Embryonic facial prominence (tissue), 1 donor: ENCODE results near the gene ADD1.
"Not testable (repeated sequence)": the region's sequence is repeated elsewhere in the genome, so short reads cannot be mapped to it uniquely, and the experiment has no call there.

Experiments used
- DNase-seq: peaks from one replicate; pipeline ENCODE4 v3.0.0-alpha.2; 2016; ENCODE audit errors: extremely low spot score

The ADD1 gene

DNA sequence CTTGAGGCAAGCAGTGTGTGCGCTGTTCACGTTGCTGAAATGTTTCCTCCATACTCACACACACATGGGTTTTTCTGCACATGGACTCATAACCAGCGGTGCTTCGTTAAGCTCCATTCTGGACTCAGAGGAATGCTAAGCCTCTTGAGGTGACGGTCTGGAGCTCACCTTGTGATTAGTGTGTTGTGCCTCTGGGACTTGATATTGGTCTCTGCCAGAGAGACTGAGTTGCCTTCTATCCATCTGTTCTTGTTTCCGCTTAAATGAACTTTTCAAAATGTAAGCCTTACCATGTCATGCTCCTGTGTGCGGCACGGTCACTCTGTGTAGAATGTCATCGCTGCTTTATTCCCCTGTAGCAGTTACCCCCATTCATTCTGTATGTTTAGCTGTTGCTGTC is 42.5 kb downstream of the ADD1 start:
- DNase-seq, result no peak

DNA sequence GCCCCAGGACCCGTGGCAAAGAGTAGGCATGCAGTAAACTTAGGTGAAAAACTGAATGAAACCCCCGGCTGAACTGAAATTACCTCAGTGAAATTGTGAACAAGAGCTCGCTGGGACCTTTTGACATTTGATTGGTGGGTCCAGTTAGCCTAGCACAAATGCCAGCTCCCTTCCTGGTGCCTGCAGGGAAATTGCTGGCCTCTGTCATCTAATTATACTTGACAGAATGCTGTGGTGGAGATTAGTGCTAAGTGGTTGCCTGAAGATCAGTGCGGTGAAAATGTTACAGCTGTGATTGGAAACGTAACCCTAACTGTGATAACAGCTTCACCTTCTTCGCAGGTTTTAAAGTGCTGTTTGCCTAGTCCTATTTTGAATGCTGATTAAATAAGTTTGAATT is 43.0 kb downstream of the ADD1 start:
- no peak for DNase-seq

DNA sequence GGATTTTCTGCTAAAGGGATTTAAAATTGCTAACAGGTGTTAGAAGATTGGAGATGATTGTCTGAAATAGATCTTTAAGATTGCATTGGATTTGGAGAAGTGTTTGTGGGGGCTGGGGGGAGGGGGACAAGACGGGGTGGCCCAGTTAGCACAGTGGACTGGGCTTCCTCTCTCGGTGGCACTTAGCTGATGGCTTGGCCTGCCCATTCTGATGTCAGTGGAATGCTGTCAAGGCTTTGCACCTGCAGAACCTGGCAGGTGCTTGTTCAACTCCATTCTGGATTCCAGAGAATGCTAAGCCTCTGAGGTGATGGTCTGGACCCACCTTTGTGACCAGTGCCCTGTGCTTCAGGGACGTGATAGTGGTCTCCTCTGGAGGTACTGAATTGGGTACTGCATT is 43.7 kb downstream of the ADD1 start:
- no peak for DNase-seq

DNA sequence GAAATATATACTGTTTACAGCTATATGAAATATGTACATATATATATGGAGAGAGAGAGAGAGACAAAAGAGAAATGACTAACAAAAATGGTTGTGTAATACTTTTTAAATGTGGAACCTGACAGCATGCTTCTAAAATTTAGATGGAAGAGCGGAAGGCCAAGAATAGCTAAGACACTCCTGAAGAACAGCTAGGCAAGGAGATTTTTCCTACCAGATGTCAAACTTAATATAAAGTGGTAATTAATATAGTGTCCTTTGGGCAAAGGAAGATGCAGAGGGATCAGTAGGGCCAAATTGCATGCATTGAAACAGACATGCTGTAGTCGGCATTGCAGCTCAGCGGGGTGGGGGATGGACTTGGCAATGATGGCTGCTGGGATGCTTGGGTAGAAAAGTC is 45.2 kb downstream of the ADD1 start:
- DNase-seq, result no peak

DNA sequence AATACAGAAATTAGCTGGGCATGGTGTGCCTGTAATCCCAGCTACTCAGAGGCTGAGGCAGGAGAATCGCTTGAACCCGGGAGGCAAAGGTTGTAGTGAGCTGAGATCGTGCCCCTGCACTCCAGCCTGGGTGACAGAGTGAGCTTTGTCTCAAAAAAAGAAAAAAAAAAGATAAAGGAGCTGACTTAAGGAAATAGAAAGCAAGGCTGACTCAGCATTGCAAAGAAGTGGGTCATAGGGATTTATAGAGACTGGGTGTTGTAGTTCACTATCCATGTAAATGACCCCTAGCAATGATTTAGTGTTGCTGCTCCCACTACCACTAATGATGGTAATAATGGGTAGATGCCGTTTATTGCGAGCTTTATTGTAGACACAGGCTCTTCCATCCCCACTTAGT is 47.6 kb downstream of the ADD1 start:
- DNase-seq, result no peak

DNA sequence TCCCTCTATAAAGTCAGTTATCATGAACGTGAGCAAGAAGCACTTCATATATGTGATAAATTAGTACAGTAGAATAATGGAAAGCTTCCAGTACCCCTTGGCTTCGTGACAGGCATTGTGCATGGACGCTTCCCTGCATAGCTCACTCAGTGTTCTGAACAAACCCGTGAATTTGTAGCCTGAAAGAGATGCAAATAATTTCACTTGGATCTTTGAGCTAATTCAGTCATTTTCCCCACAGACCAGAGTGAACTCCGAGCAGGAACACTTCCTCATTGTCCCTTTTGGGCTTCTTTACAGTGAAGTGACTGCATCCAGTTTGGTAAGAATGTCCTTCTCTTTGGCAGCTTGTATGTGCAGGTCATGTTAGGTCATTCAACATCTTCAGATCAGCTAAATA is 50.1 kb downstream of the ADD1 start:
- no peak for DNase-seq

DNA sequence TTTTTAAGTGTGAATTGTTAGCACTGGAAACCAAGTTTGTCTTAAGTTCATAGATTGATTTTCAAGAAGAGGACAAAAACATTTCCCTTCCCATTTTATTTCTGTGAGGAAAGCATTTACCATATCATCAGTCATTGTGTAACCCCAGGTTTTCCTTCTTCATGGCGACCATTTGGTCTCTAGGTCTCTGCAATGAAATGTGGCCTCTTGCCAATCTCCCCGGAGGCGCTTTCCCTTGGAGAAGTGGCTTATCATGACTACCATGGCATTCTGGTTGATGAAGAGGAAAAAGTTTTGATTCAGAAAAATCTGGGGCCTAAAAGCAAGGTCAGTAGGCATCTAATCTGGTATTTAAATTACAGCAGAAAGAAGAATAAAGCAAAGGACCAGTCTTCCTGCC is 54.4 kb downstream of the ADD1 start:
- DNase-seq, result no peak

DNA sequence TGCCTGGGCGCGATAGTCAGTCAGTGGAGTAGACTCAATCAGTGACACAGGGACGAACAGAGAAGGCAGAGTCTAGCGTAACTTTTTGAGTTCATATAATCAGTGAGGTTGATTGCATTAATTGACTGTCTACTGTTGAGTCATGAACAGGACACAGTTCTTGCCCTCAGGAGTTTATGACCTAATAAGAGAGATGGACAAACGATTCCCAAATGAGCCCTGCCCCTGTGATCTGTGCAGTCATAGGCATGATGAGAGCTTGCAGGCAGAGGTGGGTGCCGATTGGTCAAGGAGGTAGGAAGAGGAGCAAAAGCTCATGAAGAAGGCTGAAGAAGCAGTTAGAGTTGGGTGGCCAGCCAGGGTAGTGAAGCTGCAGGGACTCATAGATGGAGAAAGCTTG is 57.1 kb downstream of the ADD1 start:
- no peak for DNase-seq

DNA sequence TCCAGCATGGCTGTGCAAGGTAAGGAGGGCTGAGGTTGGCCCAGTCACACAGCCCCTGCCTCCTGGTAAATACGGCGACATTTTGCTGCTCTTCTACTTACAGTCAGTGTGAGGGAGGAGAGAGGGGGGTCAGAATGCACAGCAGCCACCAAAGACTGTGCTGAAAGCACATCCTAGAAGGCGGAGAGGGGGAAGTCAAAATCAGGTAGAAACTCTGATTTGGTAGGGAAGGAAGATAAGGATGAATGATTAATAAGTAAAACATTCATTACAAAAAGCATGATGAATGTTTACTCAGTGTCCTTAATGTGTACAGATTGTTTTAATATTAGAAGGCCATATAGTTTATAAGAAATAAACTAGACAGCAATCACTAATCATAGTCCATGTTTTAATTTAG is 57.5 kb downstream of the ADD1 start:
- no peak for DNase-seq

DNA sequence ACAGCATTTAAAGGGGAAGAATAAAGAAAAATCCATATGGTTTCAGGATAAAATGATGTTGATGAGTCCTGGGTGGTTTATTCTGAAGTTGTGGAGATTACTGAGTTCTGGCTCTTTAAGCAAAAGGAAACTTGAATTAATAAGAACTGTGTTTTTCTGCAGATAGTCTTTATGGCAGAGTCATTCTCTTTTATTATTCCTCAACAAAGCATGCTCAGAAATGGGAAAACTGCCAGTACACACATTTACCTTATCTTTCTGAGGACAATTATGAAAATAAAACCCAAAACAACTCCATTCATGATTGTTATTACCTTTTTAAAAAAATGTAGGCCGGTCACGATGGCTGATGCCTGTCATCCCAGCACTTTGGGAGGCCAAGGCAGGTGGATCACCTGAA is 58.5 kb downstream of the ADD1 start:
- no peak for DNase-seq

DNA sequence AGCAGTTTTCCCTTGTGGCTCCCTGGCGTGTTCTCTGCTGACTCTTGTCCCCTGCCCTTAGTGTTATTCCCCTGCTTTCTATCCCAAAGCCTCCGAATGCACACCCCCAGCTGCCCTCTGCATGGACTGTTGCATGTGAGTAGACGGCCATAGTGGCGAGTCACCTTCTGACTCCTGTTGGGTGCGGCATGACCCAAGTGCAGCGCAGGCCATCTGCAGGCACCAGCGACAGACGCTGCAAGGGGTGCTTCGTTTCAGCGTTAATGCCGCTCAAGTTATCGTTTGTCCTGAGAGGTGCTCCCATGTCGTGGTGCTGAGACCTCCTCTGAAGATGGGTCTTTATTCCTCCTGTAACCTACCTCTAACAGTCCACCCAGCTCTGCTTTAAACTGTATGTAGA is 61.9 kb downstream of the ADD1 start:
- DNase-seq, result no peak

DNA sequence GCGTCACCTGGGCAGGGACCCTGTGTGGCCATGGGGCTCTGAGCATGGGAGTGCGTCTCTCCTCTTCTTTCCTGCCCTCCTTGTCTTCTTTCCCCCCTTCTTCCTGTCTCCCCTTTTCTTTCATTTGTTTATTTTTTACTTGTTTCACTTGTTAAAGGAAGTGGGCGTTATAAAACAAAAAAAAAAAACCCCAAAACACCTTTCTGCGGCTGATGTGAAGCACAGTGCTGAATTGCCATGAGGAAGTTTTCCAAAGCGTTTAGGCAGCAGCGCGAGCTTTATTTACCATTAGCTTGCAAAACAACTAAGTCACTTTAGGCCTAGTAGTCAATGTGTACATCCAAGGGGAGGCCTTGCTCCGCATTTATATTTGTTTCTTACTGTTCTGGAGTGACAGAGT is 62.6 kb downstream of the ADD1 start:
- no peak for DNase-seq

DNA sequence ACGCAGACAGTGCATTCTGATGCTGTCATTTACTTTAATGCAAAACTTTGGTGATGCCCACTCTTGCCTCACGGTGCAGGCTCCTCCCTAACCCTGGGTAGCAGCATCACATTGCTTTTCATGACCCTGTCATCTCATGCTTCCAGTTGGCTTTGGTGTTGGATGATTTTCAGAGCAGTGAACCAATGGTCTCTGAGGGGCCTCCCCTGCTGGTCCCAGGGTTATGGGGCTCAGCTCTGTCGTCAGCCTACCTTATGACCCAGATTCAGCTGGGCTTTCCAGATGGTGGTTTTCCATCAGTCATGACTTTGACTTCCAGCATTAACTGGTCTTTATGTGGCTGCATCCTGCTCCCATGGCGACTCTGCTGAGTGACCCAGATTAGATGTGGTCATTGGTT is 63.6 kb downstream of the ADD1 start:
- no peak for DNase-seq

DNA sequence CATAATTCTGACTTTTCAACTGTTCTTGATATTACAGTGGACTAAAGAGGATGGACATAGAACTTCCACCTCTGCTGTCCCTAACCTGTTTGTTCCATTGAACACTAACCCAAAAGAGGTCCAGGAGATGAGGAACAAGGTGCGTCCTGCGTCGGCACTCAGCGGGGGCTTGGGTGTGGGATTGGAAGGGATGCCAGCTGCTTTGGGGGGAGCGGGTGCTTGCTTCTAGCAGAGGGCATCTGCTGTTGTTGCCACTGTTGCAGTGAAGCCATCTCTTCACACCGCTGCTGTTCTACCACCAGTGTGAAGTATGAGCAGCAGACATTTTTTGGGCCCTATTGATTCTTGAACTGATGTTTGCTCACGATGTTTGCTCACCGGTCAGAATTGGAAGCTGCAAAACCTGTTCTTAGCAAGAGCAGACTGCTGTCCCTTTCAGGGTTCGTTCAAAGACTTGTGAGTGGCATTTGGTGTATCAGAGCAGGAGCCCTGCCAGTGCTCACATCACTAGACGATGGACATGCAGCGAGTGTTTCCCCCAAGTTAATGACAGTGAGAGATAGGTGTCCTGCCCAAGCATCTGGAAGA is 64.2 kb downstream of the ADD1 start:
- DNase-seq, result no peak

DNA sequence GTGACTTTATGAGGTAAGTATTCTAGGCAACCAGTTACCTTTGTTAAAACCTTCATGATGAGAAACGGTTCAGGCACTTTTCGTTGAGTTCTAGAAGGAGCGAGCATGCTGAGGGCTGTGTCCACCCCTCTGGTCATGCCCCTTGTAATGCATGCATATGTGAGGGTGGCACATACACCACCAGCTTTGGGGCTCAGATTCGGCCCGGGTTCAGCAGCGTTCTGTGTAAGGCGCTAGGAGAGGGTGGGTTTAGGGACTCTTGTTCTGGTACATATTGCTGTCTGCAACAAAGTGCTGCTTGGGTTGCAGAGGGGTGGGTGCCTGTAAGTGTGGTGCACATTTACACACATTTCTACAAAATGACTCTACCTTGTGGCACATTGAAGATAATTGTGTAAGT is 65.0 kb downstream of the ADD1 start:
- no peak for DNase-seq

DNA sequence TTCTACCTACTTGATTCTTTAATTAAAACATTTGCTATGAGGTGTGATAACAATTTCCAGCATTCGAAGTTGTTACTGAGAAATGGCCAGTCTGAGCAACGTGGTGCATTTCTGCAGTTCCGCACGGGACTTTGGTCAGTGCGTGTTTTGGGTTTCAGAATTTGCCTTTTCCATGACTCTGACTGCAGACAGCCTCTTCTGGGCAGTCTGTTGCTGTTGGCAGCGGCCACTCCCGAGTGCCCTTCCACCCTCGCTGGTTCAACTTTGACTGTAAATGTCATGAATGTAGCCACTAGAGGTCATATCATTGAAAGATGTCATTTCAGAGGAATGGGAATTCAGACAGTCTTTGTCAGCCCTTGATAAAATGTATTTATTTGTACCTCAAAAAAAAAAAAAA is 65.9 kb downstream of the ADD1 start:
- no peak for DNase-seq

DNA sequence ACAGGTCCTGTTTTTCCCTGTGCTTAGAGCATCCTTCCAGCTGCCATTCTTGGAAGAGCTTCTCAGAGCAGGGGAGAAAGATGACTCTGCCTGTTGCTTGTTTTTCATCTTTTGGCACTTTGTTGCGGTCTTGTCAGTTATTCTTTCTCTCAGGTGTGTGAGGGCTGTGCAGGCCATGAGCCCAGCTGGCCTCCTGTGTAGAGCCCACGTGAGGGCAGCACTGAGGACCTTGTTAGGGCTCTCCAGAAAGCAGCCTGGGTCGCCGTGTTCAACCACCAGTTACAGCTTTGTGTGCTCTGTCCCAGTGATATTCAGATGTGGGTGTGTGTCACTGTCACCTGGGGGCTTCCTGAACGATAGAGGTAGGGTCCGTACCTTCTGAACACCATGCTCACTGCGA is 66.8 kb downstream of the ADD1 start:
- no peak for DNase-seq

DNA sequence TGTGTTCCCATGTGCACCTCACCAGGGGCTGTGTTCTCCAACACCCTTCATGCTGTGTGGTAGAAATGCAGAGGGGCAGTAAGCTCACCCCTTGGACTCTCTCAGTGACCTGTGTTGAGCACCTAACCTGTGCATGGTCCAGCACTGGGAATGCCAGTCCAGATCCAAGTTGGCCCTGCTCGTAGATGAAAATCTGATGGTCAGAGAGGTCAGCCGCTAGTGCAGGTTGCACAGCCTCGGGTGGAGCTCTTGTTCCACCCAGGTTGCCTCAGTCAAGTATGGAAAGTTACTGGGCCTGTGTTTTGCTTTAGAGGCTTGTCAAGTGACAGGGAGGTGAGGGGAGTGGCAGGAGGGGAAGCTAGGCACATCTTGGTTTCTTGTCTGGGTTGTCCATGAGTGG is 68.2 kb downstream of the ADD1 start:
- no peak for DNase-seq

DNA sequence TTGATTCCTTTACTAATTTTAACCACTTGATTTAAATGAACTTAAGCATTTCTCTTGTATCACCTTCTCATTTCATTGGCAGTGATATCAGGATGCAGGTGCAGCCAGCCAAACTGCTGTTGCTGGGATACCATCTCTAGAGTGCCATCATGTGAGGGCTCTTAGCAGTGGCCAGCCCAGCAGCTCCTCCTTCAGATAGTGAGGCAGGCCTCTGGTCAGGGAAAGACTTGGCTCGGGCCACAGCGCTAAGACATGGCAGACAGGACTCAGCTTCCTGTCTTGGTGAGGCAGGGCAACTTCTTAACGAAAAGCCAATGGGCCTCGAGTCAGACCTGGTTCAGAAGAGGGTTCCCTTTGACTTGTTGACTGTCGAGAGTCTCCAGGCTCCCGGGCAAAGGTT is 69.5 kb downstream of the ADD1 start:
- DNase-seq, result no peak

DNA sequence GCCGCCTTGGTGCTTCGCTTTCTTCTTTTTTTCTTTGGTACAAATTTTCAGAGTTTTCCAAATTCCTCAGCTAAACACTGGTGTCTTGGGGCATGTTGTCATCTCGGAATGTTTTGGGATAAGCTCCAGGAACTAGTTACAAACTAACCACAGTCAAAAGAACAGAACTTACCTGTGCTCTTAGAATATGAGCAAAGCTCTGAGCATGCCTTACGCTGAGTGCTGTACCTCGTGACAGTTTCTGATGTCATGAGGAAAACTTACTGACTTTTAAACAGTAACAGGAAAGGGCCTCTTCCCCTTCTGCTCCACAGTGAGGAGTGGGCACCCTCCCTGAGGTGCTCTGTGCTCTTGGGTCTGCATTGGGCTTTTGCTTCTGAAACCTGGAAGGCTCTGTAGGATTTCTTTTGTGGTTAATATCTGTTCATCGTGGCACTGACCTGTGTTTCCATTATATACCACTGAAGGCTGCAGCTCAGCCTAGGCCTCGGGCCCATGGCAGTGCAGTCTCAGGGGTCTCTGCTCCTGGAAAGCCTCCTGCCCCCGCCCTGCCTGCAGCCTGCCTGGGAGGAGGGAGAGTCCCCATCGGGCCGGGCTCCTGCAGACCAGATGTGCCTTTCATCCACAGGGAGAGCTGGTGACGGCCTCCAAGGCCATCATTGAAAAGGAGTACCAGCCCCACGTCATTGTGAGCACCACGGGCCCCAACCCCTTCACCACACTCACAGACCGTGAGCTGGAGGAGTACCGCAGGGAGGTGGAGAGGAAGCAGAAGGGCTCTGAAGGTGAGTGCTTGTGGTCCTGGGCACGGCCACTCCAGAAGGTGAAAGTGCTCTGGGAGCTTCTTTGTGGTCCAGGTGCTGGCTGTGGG is 70.8 kb downstream of the ADD1 start:
- DNase-seq, result no peak

DNA sequence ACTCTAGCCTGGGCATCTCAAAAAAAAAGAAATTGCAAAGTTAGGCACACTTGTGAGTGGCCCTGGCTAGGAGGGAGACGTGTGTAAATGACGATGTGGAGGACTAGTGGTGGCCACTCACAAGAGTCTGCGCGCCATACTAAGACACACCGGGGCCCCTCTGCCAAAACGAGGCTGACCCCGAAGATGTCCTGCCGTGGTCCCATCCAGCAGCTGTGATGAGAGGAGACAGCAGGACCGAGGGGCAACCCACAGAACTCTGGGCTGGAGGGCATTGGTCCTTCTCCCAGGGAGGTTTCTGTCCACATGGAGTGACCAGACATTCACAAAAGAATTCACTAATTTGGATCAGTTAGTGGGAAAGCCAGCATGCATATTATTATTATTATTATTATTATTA is 72.1 kb downstream of the ADD1 start:
- DNase-seq, result no peak

DNA sequence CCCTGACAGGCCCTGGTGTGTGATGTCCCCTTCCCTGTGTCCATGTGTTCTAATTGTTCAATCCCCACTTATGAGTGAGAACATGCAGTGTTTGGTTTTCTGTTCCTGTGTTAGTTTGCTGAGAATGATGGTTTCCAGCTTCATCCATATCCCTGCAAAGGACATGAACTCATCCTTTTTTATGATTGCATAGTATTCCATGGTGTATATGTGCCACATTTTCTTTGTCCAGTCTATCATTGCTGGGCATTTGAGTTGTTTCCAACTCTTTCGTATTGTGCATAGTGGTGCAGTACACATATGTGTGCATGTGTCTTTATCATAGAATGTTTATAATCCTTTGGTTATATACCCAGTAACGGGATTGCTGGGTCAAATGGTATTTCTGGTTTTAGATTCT is 73.1 kb downstream of the ADD1 start:
- DNase-seq, result not testable (repeated sequence)

DNA sequence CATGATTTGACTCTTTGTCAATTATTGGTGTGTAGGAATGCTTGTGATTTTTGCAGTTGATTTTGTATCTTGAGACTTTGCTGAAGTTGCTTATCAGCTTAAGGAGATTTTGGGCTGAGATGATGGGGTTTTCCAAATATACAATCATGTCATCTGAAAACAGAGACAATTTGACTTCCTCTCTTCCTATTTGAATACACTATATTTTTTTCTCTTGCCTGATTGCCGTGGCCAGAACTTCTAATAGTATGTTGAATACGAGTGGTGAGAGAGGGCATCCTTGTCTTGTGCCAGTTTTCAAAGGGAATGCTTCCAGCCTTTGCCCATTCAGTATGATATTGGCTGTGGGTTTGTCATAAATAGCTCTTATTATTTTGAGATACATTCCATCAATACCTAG is 74.7 kb downstream of the ADD1 start:
- not testable (repeated sequence) for DNase-seq

DNA sequence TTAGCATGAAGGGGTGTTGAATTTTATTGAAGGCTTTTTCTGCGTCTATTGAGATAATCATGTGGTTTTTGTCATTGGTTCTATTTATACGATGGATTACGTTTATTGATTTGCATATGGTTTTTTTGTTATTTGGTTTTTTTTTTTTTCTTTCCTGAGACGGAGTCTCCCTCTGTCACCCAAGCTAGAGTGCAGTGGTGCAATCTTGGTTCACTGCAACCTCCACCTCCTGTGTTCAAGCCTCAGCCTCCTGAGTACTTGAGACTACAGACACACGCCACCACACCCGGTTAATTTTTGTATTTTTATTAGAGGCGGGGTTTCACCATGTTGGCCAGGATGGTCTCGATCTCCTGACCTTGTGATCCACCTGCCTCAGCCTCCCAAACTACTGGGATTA is 75.1 kb downstream of the ADD1 start:
- not testable (repeated sequence) for DNase-seq
